ENCODE results near the gene PARD3B. TPM values are rescaled to one million over a fixed set of nuclear protein-coding genes. Genes with fewer than 3 reads are reported as not detected.

The PARD3B gene
- total RNA-seq, 4 donors from 2014 or later, result 27.8 to 39.3 (median 33.7) TPM

- DNase-seq (ENCODE audit: low spot score), result no peak
- no peak for TF ChIP-seq CTCF (IDR thresholded peaks at IDR 0.05)
- no peak for ATAC-seq (ENCODE audit: low FRiP score)
These were observed 422.1 kb downstream of the PARD3B start for GRCh38 chr2:204967199-204967960.

- TF ChIP-seq CTCF (IDR thresholded peaks at IDR 0.05), result no peak
- ATAC-seq (ENCODE audit: low FRiP score), result no peak
- DNase-seq (ENCODE audit: low spot score), result no peak
These were observed 426.1 kb downstream of the PARD3B start for GRCh38 chr2:204971206-204971907.

- TF ChIP-seq CTCF (IDR thresholded peaks at IDR 0.05), result no peak
- DNase-seq (ENCODE audit: low spot score) (no peak), ATAC-seq (ENCODE audit: low FRiP score) (no peak)
These were observed 426.9 kb downstream of the PARD3B start for GRCh38 chr2:204972161-204972560.

- no peak for TF ChIP-seq CTCF (IDR thresholded peaks at IDR 0.05)
- ATAC-seq (ENCODE audit: low FRiP score), result no peak
- DNase-seq (ENCODE audit: low spot score), result no peak
These were observed 427.5 kb downstream of the PARD3B start for GRCh38 chr2:204972606-204973336.

- DNase-seq (ENCODE audit: low spot score) (no peak), ATAC-seq (ENCODE audit: low FRiP score) (no peak)
- TF ChIP-seq CTCF (IDR thresholded peaks at IDR 0.05), result no peak
These were observed 428.3 kb downstream of the PARD3B start for GRCh38 chr2:204973616-204974015.

GRCh38 chr2:204974487-204974886 lies 429.2 kb downstream of the PARD3B start:
- ATAC-seq (ENCODE audit: low FRiP score) (no peak), DNase-seq (ENCODE audit: low spot score) (no peak)
- no peak for TF ChIP-seq CTCF (IDR thresholded peaks at IDR 0.05)

Measured in omental fat pad (tissue), 4 donors.